Neural progenitor cell (in vitro differentiated cells): Measurements from ENCODE around the gene MKNK2.

Source experiments
- EZH2 ChIP-seq: fragments of 200-600 bp; sonication (generic); IDR thresholded peaks from 2 replicates; pipeline ENCODE4 v1.6.1; 2017; ENCODE audit warnings: antibody characterized with exemption, mild to moderate bottlenecking, moderate library complexity
- EZH2phosphoT487 ChIP-seq: fragments of 200-600 bp; sonication (generic); IDR thresholded peaks from 2 replicates; pipeline ENCODE4 v1.6.1; 2017; ENCODE audit warnings: antibody characterized with exemption
- TF ChIP-seq, protein P1 (sequence below): fragments of 200-600 bp; sonication (generic); IDR thresholded peaks from 2 replicates; pipeline ENCODE4 v1.5.1; 2017; ENCODE audit warnings: antibody characterized with exemption, mild to moderate bottlenecking

- TF ChIP-seq, protein P1, sequence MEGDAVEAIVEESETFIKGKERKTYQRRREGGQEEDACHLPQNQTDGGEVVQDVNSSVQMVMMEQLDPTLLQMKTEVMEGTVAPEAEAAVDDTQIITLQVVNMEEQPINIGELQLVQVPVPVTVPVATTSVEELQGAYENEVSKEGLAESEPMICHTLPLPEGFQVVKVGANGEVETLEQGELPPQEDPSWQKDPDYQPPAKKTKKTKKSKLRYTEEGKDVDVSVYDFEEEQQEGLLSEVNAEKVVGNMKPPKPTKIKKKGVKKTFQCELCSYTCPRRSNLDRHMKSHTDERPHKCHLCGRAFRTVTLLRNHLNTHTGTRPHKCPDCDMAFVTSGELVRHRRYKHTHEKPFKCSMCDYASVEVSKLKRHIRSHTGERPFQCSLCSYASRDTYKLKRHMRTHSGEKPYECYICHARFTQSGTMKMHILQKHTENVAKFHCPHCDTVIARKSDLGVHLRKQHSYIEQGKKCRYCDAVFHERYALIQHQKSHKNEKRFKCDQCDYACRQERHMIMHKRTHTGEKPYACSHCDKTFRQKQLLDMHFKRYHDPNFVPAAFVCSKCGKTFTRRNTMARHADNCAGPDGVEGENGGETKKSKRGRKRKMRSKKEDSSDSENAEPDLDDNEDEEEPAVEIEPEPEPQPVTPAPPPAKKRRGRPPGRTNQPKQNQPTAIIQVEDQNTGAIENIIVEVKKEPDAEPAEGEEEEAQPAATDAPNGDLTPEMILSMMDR = no peak
- TF ChIP-seq EZH2 (no peak), EZH2phosphoT487 (no peak)
Measured at GRCh38 chr19:2016041-2016807, 34.8 kb downstream of the MKNK2 start.
